Hematopoietic multipotent progenitor cell treated with erythropoietin and hydrocortisone succinate and interleukin-3 and kit ligand, for 8 days (in vitro differentiated cells): ENCODE results near the gene ANK3.
"Not testable (repeated sequence)": the region's sequence is repeated elsewhere in the genome, so short reads cannot be mapped to it uniquely, and the experiment has no call there.

Experiments
- DNase-seq: peaks from one replicate; pipeline ENCODE4 v3.0.0-alpha.2; 2015

ANK3 gene

DNA sequence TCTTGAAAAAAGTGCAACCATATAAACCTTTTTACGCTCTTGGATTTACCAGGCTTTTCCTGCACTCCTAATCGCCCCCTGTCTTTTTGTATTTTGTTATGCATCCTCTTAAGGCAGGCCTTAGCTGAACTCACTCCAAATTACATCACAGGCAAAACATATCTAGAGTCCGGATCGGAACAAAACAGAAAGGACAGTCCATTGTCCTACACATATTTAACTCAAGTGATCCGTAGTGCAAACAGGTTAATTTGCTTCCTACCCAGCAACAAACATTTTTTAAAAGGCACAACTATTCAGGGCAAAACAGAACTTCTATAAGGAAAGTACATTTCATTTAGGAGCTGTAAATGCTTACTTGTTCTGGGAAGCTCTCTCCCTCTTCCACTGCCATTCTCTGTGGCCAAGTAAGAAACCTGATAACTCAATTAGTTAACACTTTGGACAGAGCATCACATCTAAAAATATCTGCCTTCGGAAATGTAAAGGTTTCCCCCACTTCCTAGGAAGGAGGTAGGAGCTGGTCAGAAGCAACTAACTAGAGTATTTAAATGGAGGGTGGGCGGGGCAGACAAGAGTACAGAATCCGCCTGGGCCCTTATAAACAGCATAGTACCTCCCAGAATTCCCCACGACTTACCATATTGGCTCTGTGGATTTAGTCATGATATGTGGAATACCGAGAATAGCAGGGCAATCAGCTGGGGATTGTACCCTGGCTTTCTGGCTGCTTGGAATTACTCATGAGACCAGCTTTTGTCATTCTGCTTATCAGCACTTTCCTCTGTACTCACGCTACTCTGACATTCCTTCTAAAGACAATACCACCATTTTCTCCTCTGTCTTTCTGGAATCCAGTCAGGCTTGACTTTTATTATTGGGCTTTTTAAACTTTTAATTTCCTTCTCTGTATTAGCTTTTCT lies 89.5 kb downstream of the ANK3 start:
- DNase-seq = no peak

DNA sequence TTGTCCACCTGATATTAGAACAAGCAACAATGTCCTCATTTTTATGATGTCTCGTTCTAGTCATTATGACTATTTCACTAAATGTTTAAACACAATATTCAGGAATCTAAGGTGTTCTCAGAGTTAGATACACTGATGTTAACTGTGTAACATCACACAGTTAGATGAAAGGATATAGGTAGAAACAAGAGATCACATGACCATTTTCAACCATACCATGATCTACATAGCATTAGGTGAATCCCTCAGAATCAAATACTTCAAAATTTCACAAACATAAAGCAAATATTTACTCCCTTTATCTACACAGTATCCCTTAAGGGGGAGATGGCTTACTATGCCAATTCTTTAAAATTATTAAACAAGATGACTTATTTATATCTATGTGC lies 90.3 kb downstream of the ANK3 start:
- DNase-seq = no peak

DNA sequence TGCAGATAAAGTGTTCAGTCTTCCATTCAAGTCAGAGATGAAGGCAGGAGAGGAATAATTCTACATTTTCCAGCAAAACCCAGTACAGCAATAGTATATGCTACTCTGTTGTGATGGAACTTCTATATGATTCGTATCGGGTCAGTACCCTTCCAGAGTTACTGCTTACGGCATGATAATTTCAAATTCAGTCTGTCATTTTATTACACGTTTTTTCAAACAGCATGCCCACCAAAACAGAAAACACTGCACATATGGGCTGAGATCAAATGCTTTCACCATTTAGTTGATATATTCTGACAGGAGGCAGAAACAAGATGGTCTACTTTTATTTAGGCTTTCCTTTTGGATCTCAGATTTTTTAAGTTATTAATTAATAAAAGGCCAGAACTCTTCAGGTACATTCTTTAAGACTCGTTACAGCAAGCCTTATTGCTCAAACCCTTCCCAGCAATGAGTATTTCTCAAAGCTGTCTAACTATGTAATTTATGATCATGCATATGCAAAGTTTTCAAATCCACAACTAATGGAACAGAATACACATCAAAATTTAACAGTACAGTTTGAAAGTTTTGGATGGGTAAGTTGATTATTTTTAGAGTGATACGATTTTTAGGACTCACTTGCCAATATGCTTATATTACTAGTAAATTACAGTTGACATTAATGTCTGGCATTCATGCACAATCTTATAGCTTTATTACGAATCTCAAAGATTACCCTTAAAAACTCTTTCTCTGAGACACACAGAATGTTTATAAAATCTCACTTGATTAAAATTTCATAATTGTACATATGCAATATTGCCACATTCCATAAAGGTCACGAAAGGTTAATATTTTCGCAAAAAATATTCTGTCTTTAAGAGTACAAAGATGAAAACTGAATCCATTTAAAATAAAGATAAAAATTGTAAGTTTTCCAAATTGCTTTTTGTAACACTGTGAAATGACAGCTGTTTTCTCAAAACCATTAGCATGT lies 91.0 kb downstream of the ANK3 start:
- no peak for DNase-seq

DNA sequence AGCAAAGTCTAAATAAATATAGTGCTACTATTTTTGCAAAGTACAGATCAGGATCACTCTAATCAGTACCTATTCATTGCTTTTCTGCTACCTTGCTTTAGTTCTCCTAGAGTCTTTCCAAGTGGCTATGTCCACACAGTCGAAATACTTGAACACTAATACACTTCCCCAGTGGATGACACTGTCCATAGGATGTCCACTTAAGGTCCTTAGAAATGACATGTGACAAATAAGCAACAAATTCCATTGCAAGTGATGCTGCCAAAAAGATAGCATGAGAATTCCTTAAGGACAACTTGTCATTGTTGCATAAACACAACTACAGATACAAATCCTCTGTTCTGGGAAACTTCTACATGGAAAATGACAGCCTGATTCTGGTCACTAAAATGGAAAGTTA lies 93.6 kb downstream of the ANK3 start:
- no peak for DNase-seq

DNA sequence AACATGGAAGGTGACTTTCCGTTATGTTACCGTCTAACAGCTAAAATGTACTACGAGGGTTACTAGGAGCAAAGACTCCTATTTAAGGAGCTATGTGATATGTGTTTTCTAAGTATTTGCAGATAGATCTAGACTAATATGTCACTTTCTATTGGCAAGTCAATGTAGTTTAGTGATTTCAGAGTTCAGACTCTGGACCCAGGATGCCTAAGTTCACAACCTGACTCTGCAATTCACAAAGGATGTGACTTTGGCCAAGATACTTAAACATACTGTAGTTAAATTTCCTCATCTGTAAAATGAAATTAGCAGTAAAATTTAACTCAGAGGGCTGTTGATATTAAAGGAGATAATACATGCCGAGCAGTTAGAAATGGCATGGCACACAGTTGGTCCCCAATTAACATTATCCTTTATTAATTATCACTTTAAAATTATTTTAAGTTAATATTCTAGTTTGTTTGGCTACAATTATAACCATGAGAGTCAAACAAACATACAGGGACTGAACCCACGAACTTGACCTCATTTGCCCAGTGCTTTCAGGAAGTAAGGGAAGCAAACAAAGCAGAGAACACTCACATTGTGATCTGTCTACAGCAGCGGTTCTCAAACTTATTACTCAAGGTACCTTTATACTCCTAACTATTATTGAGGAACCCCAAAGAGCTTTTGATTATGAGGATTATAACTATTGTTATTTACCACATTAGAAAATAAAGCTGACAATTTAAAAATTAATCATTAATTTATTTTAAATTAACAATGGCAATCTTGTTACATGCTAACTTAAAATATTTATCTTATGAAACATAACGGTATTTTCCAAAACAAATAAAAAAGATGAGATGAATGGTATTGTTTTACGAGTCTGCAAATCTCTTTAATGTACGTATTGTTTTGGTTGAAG lies 94.4 kb downstream of the ANK3 start:
- no peak for DNase-seq

DNA sequence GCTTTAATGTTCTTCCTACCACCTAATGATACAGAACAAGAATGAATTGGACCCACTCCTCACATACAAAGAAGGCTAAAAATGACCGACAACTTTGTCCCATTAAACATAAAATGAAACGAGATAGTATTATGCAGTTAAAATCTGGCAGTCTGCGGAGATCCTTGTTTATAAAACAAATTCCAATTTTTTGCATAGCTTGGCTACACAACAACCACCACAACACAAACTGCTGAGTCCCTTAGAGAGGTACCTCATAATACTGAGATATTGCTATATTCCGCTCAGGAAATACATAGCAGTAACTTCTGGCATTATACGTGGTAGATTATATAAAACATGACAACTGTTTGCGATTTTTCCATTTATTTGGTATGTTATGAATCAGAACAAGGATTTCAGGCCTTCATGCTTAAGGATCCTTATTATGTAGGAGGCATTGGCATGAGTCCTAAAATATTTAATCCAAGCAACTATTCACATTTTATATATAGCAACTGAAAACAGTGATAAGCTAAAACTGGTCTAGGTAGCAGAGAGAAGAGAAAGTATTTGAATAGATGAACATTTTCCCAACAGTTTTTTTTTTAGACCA lies 96.0 kb downstream of the ANK3 start:
- DNase-seq = no peak

DNA sequence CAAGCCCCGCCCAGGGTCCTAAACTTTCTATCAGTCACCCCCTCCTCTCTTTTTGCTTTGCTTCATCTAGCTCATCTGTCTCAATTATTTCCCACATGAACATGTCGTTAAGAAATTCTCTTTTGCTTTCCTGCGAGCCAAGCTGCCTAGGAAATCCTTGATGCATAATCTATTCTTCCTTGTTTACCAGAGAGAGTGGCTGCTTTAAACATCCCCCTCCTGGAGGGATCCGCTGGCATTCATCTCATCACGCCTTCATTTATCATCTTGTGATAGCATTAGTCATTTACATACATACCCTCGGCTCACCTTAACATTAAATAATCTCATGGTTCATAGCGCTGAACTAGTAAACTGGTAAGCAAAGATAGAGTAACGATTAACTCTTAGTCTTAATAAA lies 96.7 kb downstream of the ANK3 start:
- DNase-seq = no peak

DNA sequence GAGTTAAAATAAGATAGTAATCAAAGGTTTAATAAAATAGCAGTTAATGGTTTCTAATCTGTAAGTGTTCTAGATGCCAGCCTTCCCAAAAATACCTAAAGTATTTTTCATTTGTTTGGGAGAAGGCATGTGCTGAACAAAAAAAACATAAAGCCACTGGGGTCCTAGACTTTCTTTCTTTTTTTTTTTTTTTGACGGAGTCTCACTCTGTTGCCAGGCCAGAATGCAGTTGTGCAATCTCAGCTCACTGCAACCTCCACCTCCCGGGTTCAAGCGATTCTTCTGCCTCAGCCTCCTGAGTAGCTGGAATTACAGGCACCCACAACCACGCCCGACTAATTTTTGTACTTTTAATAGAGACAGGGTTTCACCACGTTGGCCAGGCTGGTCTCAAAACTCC lies 97.1 kb downstream of the ANK3 start:
- DNase-seq = not testable (repeated sequence)

DNA sequence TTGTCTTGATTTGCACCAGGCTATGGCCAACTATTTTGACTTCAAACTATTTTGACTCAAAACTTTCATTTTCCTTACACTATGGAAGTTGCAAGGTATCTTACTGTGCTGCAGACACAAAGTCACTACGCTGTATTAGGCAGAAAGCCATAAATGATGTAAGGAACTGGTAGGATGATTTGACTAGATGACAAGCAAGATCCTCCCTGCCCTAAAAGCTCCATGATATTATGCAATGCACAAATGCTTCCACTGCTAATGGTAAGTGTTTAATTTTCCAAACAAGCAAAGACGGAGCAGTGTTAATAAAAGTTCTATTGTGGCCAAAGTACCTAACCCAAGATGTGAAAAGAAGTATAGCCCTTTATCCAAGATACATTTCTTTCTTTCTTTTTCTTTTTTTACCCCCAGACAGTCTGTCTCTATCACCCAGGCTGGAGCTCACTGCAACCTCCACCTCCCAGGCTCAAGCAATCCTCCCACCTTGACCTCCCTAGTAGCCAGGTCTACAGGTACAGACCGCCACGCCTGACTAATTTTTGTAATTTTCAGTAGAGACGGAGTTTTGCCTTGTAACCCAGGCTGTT lies 98.2 kb downstream of the ANK3 start:
- no peak for DNase-seq

DNA sequence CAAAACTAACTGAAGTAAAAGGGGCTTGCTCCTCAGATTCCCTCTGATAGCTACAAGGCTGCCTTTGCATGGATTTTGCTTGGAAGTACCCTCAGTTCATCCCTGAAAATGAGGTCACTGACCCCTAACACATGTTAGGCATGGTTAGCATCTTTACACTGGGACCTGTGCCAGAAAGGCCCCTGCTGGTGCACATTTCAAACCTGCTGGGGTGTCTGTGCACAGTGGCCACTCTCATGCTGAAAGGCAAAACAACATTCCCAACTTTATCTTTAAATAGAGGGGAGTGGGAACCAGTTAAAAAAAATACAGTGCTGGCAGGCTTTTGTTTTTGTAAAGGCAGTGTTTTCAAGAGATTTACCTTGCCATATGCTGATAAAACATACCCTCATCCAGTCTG lies 99.1 kb downstream of the ANK3 start:
- DNase-seq = no peak

DNA sequence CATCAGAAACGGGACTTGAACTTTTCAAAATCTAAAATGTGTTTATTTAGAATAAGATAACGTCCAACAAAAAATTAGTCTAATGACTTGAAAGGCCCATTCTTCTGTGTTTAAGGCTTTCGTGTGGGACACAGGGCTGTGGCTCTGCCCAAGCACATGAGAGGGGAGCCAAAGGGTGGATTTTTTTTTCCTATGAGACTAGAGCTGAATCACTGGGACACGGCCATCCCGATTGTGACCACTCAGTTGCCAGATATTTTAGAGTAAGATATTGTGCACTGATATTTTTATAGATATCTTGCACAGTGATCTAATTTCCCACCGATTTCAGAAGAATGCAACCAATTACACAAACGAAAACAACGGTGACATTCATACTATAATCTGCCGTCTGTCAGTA lies 99.9 kb downstream of the ANK3 start:
- no peak for DNase-seq

DNA sequence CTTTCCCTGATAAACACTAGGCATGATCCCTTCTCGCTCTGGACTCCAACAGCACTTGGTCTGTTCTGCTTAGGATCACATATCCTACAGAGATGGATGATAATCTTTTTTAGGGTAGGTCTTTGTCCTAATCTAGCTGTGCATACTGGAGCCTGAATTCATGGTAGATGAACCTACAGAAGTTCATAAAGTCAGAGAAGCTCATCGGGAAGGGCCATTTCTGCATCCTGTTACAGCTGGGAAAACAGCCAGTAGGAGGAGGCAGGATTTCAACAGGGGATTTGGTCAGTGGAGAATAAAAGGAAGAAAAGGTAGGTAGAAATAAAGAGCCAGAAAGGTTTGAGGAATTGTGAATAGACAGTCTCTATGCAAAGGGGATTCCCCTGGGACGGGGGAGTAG lies 101.4 kb downstream of the ANK3 start:
- DNase-seq = no peak

DNA sequence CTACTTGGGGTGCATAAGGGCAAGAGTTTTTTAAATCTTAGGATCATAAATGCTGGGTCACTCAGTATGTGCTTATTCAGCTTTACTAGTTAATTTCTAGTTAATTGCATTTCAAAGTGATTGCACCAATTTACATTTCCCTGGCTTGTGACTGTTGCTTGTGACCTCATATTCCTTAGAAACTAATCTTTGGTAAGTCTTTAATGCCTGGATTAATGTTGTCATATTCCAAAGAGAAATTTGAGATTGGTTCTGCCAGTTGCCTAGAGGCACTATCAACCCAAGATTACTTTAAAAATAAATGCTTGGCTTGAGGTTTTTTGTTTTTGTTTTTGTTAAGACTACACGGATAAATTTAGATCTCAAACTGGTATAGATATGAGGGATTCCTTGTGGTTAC lies 103.1 kb downstream of the ANK3 start:
- no peak for DNase-seq

DNA sequence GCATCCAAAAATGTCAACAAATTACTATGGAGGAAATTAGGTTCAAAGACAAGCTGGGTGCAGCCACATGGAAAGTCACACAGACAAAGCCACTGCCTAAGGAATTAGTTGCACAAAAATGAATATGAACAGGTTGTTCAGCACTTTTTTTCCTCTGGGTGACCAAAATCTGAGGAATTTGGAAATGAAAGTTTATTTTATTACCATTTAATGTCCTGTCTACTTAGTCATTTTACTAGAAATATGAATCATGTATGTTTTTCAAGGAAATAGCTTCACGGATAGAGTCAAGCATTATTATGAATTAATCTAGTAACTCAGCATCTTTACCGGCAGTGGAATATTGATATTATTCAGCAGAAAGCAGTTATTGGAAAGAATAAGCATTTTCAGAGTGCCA lies 106.3 kb downstream of the ANK3 start:
- no peak for DNase-seq

DNA sequence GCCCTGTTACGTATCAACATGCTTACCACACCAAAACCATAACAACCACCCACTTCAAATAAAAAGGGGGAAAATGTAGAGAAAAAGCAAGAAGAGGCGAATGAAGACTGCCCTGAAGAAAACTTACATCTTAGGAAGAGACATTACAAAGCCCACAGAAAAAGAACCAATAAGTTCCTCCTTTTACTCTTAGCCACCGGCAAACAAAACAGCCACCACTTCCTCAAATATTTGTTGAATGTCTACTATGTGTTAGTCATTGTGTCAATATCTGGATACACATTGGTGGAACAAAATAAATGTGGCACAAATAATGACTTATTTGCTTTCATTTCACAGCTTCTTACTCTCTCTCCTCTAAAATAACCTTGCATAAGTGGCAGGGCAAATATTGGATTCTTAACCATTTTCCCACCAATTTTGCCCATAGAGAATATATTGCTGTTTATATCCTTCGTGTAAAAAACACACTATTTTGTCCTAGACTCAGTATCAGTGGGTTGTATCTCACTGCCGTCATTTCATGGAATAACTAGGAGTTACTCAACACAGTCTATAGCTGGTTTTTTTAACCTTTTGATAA lies 106.8 kb downstream of the ANK3 start:
- no peak for DNase-seq

DNA sequence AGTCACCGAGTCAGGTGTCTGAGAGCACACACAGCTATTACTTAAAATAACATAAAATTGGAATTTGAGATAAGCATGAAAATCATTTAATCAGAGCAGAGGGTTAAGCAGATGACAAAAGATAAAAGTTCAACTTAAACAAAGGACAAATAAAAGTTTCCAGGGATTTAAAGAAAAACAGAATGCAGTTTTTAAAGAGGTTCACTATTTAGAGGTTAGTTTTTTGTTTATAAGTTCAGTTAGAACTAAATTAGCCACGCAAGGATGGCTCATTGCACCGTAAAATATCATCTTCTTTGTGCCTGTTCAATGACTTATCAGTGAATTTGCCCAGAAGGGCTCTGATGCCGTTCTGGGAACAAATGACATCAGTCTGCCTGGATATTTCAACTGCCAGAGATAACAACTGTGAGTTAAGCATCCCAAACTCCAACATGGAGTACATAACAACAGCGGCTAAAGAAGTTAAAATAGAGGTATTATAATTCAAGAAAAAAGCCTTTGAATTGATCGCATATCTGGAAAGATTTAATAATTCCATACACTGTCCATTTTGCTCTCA lies 107.8 kb downstream of the ANK3 start:
- no peak for DNase-seq

DNA sequence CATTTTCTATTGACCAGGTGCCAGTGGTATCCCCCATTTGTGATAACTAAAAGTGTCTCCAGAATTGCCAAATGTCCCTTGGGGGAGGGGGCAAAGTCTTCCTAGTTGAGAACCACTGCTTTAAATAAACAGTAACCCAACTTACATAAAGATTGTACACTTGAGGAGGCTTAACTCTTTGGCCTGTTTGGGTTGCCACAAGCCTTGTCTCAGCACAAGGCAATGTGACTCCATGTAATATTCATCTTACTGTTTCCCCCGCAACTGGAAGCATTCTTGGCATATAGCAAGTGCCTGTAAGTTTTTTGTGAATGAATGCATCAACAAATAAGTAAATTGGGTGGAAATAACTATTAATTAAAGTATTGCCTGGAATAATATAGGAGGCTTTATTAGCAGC lies 108.3 kb downstream of the ANK3 start:
- no peak for DNase-seq

DNA sequence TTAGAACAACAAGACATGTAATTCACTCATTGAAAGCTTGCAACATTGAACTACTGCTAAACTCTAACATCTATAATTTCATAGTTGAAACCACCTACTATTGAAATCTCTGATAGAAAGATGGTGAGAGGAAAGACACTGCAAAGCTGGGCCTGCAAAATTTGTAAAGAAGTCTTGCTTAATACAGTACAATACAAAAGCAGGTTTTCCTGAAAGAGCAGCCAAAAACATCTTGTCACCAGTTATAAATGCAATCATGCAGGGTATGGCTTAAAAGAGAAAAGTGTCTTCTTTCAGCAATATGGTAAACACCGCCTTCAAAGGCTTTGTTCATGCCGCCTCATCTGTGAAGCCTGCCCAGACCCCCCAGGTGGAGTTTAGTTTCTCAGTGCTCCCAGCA lies 109.2 kb downstream of the ANK3 start:
- DNase-seq = no peak

DNA sequence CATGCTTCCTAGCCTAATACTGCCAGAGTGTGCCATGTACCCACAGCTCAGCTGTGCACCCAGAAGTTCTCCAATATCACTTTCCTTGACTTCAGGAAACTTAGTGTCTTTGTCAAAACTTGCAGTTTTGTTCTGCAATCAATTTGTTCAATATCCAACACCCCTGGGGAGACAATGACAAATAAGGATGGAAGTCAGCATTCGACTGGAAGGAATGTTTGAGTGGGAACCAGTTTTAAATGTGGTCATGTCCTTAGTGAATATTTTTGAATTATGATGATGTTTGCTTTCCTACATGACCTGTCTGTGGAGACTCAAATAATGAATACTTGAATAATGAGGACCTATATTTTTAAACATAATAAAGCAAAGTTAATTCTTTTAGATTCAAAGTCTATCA lies 112.0 kb downstream of the ANK3 start:
- no peak for DNase-seq

DNA sequence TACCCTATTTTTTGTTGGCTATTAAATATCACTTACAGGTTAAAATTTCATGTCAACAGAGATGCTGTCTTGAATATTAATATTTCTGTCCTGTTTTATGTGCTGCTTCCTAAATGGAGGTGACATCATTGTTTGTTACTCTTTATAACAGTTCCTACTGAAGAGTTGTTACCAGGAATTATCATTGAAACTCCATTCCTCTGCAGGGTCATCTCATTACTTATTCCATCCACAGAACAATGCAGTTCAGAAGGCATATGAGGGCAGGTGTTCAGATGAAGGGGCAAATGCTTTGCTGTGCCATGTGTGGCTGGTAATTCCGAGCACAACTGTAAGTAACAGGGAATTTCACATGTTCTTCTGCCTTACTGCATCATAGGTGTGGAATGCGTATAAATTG lies 113.4 kb downstream of the ANK3 start:
- no peak for DNase-seq

DNA sequence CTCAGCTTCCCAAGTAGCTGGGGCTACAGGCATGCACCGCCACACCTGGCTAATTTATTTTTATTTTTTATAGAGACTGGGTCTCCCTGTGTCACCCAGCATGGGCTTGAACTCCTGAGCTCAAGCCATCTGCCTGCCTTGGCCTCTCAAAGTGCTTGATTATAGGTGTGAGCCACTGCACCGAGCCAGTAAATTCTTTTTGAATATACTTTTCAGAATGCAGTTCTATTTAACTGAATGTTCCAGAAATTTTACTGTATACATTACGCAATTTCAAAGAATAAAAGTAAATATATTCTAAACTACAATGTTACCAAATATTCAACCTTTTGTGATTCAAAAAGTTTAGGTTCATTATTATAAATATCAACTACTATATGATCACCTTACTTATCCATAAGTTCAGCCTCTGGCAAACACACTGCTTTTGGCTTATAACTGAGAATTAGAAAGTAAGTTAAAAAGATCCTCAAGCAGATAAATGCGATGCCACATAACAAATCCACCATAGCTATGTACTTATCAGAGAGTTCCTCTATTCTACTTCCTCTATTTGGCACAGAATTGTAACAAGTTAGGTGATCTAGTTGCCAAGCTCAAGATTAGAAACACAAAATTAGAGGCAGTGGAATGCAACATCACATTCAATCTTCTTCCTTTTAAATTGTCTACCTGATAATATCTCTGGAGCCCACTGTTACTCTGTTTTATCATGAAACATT lies 118.2 kb downstream of the ANK3 start:
- DNase-seq = peak; percentile 33
